MM.1S (cell line): ENCODE data around the gene AK4.

Experiments used
- DNase-seq: peaks from one replicate; pipeline ENCODE4 v3.0.0-alpha.2; 2015
- H2AFZ ChIP-seq: fragments of 300-600 bp; sonication (generic); 2 replicates; pipeline ENCODE4 v1.6.0; 2016; ENCODE audit warnings: antibody characterized with exemption, low read length
- H3F3A ChIP-seq: fragments of 300-600 bp; sonication (generic); 2 replicates; pipeline ENCODE4 v1.6.1; 2016; ENCODE audit warnings: mild to moderate bottlenecking, antibody characterized with exemption, low read length, moderate library complexity, mixed read lengths; ENCODE audit not compliant: insufficient read depth
- H3K27ac ChIP-seq: fragments of 300-600 bp; sonication (generic); 2 replicates; pipeline ENCODE4 v1.5.1; 2016; ENCODE audit warnings: mild to moderate bottlenecking, low read length
- H3K27me3 ChIP-seq: fragments of 300-600 bp; sonication (generic); replicated peaks from 2 replicates; pipeline ENCODE4 v1.6.0; 2016; ENCODE audit warnings: low read length; ENCODE audit not compliant: insufficient read depth
- H3K36me3 ChIP-seq: fragments of 300-600 bp; sonication (generic); replicated peaks from 2 replicates; pipeline ENCODE4 v1.6.1; 2016; ENCODE audit warnings: mild to moderate bottlenecking, low read length, mixed read lengths; ENCODE audit not compliant: insufficient read depth
- H3K4me1 ChIP-seq: fragments of 300-600 bp; sonication (generic); 2 replicates; pipeline ENCODE4 v1.6.1; 2016; ENCODE audit warnings: low read length, mixed read lengths
- H3K4me2 ChIP-seq: fragments of 300-600 bp; sonication (generic); 2 replicates; pipeline ENCODE4 v1.6.0; 2016; ENCODE audit warnings: low read depth, low read length
- H3K4me3 ChIP-seq: fragments of 300-600 bp; sonication (generic); 2 replicates; pipeline ENCODE4 v1.5.1; 2016; ENCODE audit warnings: low read length, mixed read lengths
- H3K79me2 ChIP-seq: fragments of 300-600 bp; sonication (generic); 2 replicates; pipeline ENCODE4 v1.6.1; 2016; ENCODE audit warnings: mixed run types, low read length, mixed read lengths
- H3K9ac ChIP-seq: fragments of 300-600 bp; sonication (generic); 2 replicates; pipeline ENCODE4 v1.6.1; 2016; ENCODE audit warnings: low read length, mixed read lengths
- H3K9me2 ChIP-seq: fragments of 300-600 bp; sonication (generic); replicated peaks from 2 replicates; pipeline ENCODE4 v1.6.1; 2016; ENCODE audit warnings: mild to moderate bottlenecking, low read length, mixed read lengths; ENCODE audit not compliant: insufficient read depth
- H3K9me3 ChIP-seq: fragments of 300-600 bp; sonication (generic); replicated peaks from 2 replicates; pipeline ENCODE4 v1.6.1; 2016; ENCODE audit warnings: mild to moderate bottlenecking, low read length, mixed read lengths; ENCODE audit not compliant: insufficient read depth
- H4K20me1 ChIP-seq: fragments of 300-600 bp; sonication (generic); 2 replicates; pipeline ENCODE4 v1.6.1; 2016; ENCODE audit warnings: mild to moderate bottlenecking, low read length, moderate library complexity, mixed read lengths; ENCODE audit not compliant: insufficient read depth
- EZH2 ChIP-seq: fragments of 300-600 bp; sonication (generic); optimal IDR thresholded peaks from 2 replicates; pipeline ENCODE3; 2017; ENCODE audit warnings: low read depth, mild to moderate bottlenecking, antibody characterized with exemption, low read length, mixed read lengths
- EZH2phosphoT487 ChIP-seq: fragments of 300-600 bp; sonication (generic); IDR thresholded peaks from 2 replicates; pipeline ENCODE4 v1.6.1; 2018; ENCODE audit warnings: antibody characterized with exemption, low read length
- TF ChIP-seq, protein P1 (sequence below): fragments of 300-600 bp; sonication (generic); IDR thresholded peaks from 2 replicates; pipeline ENCODE4 v1.5.1; 2016; ENCODE audit warnings: antibody characterized with exemption, low read length, mixed read lengths

Gene AK4

DNA sequence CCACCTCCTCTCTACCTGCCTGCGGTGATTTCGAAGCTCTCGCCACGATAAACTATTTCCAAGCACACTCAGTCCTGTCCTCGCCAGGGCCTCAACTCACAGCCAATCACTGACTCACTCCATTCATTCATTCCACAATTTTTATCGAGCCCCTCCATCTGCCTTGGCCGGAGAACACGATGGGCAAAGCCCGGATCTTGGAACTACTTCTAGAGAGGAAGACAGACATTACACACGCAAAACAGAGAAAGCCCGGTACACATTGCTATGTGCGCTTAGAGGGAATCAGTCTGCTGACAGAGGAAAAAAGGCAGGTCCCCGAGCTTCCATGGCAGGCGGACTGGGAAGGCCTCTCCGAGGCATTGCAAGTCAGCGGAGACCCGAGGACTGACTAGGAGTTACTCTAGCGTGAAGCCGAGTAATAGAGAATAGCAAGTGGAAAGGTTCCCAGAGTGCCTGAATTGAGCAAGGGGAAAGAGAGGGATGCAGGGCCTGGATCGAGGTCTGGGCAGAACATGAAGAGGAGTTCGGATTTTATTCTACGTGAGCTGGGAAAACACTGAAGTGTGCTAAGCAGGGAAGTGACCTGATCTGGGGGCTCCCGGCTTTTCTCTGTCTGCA lies 107.1 kb downstream of the AK4 start:
- Histone ChIP-seq H3K9me3 (no peaks in the 10 kb centered on the region), H3K9ac (peak overlapping the region; percentile 69; the same call in 1 of the 2 replicates), H3K4me2 (peak overlapping the region; percentile 98), H3K27ac (no peak overlapping the region), H2AFZ (peak overlapping the region; percentile 96), H3K27me3 (no peaks in the 10 kb centered on the region), H3F3A (no peaks in the 10 kb centered on the region), H3K4me1 (peaks cover 14% of the 10 kb centered on the region), H3K79me2 (no peaks in the 10 kb centered on the region), H3K4me3 (peak overlapping the region; percentile 96), H4K20me1 (no peaks in the 10 kb centered on the region), H3K36me3 (no peaks in the 10 kb centered on the region), H3K9me2 (no peaks in the 10 kb centered on the region)
- DNase-seq: no peak
- TF ChIP-seq EZH2 (no peak), EZH2phosphoT487 (no peak)
- TF ChIP-seq, protein P1, sequence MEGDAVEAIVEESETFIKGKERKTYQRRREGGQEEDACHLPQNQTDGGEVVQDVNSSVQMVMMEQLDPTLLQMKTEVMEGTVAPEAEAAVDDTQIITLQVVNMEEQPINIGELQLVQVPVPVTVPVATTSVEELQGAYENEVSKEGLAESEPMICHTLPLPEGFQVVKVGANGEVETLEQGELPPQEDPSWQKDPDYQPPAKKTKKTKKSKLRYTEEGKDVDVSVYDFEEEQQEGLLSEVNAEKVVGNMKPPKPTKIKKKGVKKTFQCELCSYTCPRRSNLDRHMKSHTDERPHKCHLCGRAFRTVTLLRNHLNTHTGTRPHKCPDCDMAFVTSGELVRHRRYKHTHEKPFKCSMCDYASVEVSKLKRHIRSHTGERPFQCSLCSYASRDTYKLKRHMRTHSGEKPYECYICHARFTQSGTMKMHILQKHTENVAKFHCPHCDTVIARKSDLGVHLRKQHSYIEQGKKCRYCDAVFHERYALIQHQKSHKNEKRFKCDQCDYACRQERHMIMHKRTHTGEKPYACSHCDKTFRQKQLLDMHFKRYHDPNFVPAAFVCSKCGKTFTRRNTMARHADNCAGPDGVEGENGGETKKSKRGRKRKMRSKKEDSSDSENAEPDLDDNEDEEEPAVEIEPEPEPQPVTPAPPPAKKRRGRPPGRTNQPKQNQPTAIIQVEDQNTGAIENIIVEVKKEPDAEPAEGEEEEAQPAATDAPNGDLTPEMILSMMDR: no peak

DNA sequence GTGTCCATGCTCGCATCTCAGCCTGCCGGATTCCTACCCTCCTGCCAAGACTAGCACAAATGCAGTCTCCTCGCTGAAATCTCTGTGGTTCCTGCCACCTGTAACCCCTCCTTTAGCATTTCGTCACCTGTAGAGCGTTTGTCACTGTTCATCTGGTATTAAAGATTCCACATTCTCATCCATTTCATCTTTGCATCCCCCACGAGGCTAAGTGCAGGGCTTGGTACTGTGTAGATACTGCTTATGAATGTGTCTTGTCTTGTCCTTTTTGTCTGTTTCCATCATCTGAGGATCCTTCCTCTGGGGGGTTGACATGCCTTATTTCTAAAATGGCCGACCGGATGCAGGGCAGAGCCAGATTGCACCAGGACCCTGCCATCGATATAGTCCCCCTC lies 107.7 kb downstream of the AK4 start:
- H3K4me3 ChIP-seq: no peak overlapping the region
- H3K9me3 ChIP-seq: no peaks in the 10 kb centered on the region
- H3K27me3 ChIP-seq: no peaks in the 10 kb centered on the region
- H3F3A ChIP-seq: peaks cover under 1% of the 10 kb centered on the region
- no peak overlapping the region for H3K9ac ChIP-seq
- no peak overlapping the region for H2AFZ ChIP-seq
- TF ChIP-seq EZH2phosphoT487 (no peak), EZH2 (no peak)
- TF ChIP-seq, protein P1: no peak
- no peak for DNase-seq
- no peaks in the 10 kb centered on the region for H4K20me1 ChIP-seq
- H3K27ac ChIP-seq: no peak overlapping the region
- H3K36me3 ChIP-seq: no peaks in the 10 kb centered on the region
- no peak overlapping the region for H3K4me2 ChIP-seq
- H3K79me2 ChIP-seq: no peaks in the 10 kb centered on the region
- no peaks in the 10 kb centered on the region for H3K9me2 ChIP-seq
- peaks cover 19% of the 10 kb centered on the region for H3K4me1 ChIP-seq

DNA sequence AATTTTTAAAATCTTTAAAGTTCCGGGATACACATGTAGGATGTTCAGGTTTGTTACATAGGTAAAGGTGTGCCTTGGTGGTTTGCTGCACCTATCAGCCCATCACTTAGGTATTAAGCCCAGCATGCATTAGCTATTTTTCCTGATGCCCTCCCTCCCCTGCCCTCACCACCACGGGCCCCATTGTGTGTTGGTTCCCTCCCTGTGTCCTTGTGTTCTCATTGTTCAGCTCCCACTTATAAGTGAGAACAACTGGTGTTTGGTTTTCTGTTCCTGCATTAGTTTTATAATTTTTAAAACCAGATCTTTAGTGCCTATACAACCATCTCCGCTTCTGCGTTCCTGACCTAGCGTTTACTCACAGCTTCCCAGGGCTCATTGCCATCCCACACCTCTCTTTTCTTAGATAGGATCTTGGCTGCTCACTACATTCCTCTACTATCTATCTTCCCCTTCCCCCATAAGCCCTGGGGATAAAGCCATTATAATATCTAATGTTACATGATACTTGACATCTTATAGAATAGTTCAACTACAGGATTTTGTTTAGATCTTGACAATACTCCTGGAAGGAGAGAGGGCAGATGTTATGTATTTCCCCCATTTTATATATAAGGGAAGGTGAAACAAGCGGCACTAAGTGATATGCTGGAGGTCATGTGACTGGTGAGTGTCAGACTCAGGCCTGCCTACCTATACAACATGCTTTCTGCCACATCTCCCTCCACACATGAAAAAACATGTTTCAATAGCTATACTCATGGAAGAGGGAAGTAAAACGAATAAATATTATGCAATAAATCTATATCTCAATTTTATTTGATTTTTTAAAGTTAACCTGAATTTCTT lies 109.1 kb downstream of the AK4 start:
- H3K9me2 ChIP-seq: no peaks in the 10 kb centered on the region
- H2AFZ ChIP-seq: no peak overlapping the region
- no peak overlapping the region for H3K4me2 ChIP-seq
- H3K27me3 ChIP-seq: no peaks in the 10 kb centered on the region
- TF ChIP-seq EZH2phosphoT487: no peak
- no peak for TF ChIP-seq EZH2
- TF ChIP-seq, protein P1: no peak
- no peak overlapping the region for H3K27ac ChIP-seq
- peaks cover 7% of the 10 kb centered on the region for H3F3A ChIP-seq
- H3K36me3 ChIP-seq: no peaks in the 10 kb centered on the region
- H3K4me1 ChIP-seq: peaks cover 22% of the 10 kb centered on the region
- no peak overlapping the region for H3K9ac ChIP-seq
- no peak overlapping the region for H3K4me3 ChIP-seq
- no peaks in the 10 kb centered on the region for H3K9me3 ChIP-seq
- H4K20me1 ChIP-seq: no peaks in the 10 kb centered on the region
- H3K79me2 ChIP-seq: no peaks in the 10 kb centered on the region
- DNase-seq: no peak
